Measurements from ENCODE around the gene GRN. TPM values are rescaled to one million over a fixed set of nuclear protein-coding genes. Genes with fewer than 3 reads are reported as not detected.

GRN gene
- total RNA-seq, 1 experiment from 2014 or later = 400 TPM

DNA sequence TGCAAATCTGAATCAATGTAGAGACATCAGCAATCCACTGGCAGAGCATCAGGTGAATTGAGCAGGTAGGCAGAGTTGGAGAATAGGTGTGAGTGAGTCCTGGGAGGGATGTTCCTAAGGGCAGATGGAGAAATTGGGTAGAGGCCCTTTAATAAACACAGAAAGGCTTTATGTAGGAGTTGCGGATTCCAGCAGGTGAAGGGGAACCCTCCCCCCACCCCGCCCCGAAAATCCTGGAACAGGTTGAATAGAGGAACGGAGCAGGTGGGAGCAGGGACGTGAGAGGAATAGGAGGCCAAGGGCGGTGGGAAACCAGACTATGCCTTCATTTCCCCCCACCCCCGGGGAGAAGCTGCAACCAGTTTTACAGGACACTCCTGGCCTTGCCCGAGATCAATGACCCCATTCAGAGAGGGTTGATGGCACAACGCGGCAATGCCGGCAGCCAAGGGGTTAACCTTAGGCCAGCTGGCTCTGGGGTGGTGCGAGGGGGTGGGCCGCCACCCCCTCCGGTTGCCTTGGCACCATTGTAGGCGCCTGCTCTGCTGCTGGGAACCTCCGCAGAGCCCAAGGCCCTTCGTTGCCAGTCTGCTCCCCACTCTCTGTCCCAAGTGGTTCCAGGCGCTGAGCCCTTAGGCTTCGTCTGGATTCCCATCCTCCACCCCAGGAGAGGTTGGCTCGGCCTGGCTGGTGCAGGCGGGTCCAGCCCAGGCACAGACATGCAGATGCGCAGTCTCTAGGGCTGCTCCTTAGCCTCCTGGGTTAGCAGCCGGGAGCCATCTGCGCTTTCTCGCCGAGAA is 37.5 kb upstream of the GRN start:
- Histone ChIP-seq H3K4me3 (ENCODE audit: low read length) (no peak overlapping the region), H3F3A (ENCODE audit: low read length, unreplicated experiment) (no peaks in the 10 kb centered on the region), H3K4me1 (ENCODE audit: insufficient read depth, low read length) (peaks cover 9% of the 10 kb centered on the region), H4K20me1 (ENCODE audit: low read length) (no peaks in the 10 kb centered on the region), H3K9ac (ENCODE audit: low read length) (no peak overlapping the region), H3K9me3 (ENCODE audit: low read length) (no peaks in the 10 kb centered on the region), H3K9me2 (replicated peaks; ENCODE audit: low read length) (no peaks in the 10 kb centered on the region), H3K4me2 (ENCODE audit: low read length) (no peak overlapping the region), H3K36me3 (ENCODE audit: low read depth, low read length) (no peaks in the 10 kb centered on the region), H2AFZ (ENCODE audit: low read length) (no peak overlapping the region), H3K27me3 (ENCODE audit: low read length) (no peaks in the 10 kb centered on the region), H3K27ac (ENCODE audit: low read length) (no peak overlapping the region), H3K79me2 (ENCODE audit: low read length) (no peaks in the 10 kb centered on the region)
- no peak for DNase-seq
- TF ChIP-seq EZH2phosphoT487 (IDR thresholded peaks at IDR 0.05; ENCODE audit: borderline replicate concordance, low read length) (no peak), EZH2 (IDR thresholded peaks at IDR 0.05; ENCODE audit: low read length, unreplicated experiment) (no peak)
- TF ChIP-seq, protein P1, sequence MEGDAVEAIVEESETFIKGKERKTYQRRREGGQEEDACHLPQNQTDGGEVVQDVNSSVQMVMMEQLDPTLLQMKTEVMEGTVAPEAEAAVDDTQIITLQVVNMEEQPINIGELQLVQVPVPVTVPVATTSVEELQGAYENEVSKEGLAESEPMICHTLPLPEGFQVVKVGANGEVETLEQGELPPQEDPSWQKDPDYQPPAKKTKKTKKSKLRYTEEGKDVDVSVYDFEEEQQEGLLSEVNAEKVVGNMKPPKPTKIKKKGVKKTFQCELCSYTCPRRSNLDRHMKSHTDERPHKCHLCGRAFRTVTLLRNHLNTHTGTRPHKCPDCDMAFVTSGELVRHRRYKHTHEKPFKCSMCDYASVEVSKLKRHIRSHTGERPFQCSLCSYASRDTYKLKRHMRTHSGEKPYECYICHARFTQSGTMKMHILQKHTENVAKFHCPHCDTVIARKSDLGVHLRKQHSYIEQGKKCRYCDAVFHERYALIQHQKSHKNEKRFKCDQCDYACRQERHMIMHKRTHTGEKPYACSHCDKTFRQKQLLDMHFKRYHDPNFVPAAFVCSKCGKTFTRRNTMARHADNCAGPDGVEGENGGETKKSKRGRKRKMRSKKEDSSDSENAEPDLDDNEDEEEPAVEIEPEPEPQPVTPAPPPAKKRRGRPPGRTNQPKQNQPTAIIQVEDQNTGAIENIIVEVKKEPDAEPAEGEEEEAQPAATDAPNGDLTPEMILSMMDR (conservative IDR thresholded peaks at IDR 0.05; ENCODE audit: low read depth, low read length) = no peak
- no TSS peak for BruUV-seq (replicated peaks)
- peak; percentile 47 for ATAC-seq
- intact Hi-C loops (cut with micrococcal nuclease) = loop anchor here (2.0 kb wide), 1 partner anchor 37 kb away; the partner anchor contains the start of gene GRN
- ChIA-PET POLR2A (ENCODE audit: unreplicated experiment) (no interaction called here), CTCF (interaction anchor here (0.6 kb wide), 1 partner anchor 58 kb away, joined by 3 read pairs; no protein-coding TSS in a partner anchor)

DNA sequence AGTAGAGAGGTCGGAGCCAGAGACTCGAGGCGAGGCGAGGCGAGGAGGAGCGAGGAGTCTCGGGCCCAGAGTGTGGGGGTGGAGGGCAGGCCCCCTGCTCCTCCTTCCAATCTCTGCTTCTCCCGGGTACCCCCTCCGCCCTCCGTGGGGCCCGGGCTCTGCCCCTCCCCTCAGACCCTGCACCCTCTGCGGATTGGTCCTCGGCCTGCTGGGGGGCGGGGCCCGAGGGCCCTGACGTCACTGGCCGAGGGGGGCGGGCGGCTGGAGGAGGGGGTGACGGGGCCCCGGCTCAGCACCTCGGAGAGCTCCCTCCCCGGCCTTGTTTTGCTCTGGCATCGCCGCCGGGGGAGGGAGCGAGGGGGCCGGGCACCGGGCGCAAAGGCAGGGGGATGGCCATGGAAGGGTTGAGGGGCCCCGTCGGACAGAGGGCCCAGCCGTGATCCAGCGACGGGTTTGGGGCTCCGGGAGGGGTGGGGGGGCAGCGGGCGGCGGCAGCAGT is 36.7 kb upstream of the GRN start, which contains the start of gene RUNDC3A:
TSS of gene RUNDC3A (plus strand) at position 282 of the 499 bp plus-strand sequence. CDS start 232 bp downstream, outside the sequence.
- no peak within 1 kb of the TSS for H3K4me3 ChIP-seq (ENCODE audit: low read length)
- ATAC-seq = peak; percentile 66
- peaks cover 9% of the 10 kb centered on the region for H3K4me1 ChIP-seq (ENCODE audit: insufficient read depth, low read length)
- H3K36me3 ChIP-seq (ENCODE audit: low read depth, low read length) = no peaks in the 10 kb centered on the region
- no peak for TF ChIP-seq EZH2phosphoT487 (IDR thresholded peaks at IDR 0.05; ENCODE audit: borderline replicate concordance, low read length)
- no peaks in the 10 kb centered on the region for H3K9me2 ChIP-seq (replicated peaks; ENCODE audit: low read length)
- H3K79me2 ChIP-seq (ENCODE audit: low read length) = no peaks in the 10 kb centered on the region
- H3K9me3 ChIP-seq (ENCODE audit: low read length) = no peaks in the 10 kb centered on the region
- peak within 1 kb of the TSS; percentile 74 for H3K4me2 ChIP-seq (ENCODE audit: low read length)
- intact Hi-C loops (cut with micrococcal nuclease) = loop anchor here (2.0 kb wide), 1 partner anchor 36 kb away; the partner anchor contains the start of gene GRN
- H2AFZ ChIP-seq (ENCODE audit: low read length) = no peak within 1 kb of the TSS
- H3K27me3 ChIP-seq (ENCODE audit: low read length) = no peaks in the 10 kb centered on the region
- H3K9ac ChIP-seq (ENCODE audit: low read length) = no peak within 1 kb of the TSS
- BruUV-seq (replicated peaks) = no TSS peak
- POLR2A ChIA-PET (ENCODE audit: unreplicated experiment) = no interaction called here
- no peaks in the 10 kb centered on the region for H3F3A ChIP-seq (ENCODE audit: low read length, unreplicated experiment)
- H4K20me1 ChIP-seq (ENCODE audit: low read length) = no peaks in the 10 kb centered on the region
- peak; percentile 58 for DNase-seq
- CTCF ChIA-PET = interaction anchor here (0.6 kb wide), 1 partner anchor 59 kb away, joined by 3 read pairs; no protein-coding TSS in a partner anchor
- no peak within 1 kb of the TSS for H3K27ac ChIP-seq (ENCODE audit: low read length)

DNA sequence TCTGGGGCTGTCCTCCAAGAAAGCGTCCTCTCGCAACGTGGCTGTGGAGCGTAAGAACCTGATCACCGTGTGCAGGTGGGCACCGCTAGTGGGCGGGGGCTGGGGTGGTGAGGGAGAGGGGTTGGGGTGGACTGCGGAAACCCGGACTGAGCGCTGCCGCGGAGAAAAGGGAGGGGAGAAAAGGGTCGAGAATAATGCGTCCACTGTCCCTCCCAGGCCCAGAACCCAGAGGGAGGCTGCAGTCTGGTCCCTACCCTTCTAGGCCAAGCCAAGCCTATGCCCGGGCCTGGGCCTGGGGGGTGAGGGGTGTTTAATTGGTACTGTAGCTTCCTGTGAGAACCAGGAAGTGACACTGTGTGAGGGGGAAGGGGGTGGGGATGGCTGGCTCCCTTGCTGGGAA is 36.2 kb upstream of the GRN start:
- Histone ChIP-seq H3K9me2 (replicated peaks; ENCODE audit: low read length) (no peaks in the 10 kb centered on the region), H3K4me2 (ENCODE audit: low read length) (peak overlapping the region; percentile 74; the same call in 1 of the 2 replicates), H3K4me1 (ENCODE audit: insufficient read depth, low read length) (peaks cover 9% of the 10 kb centered on the region), H3K27ac (ENCODE audit: low read length) (no peak overlapping the region), H3K27me3 (ENCODE audit: low read length) (no peaks in the 10 kb centered on the region), H2AFZ (ENCODE audit: low read length) (no peak overlapping the region), H3K4me3 (ENCODE audit: low read length) (no peak overlapping the region), H3K9me3 (ENCODE audit: low read length) (no peaks in the 10 kb centered on the region), H3K79me2 (ENCODE audit: low read length) (no peaks in the 10 kb centered on the region), H3K36me3 (ENCODE audit: low read depth, low read length) (no peaks in the 10 kb centered on the region), H4K20me1 (ENCODE audit: low read length) (no peaks in the 10 kb centered on the region), H3F3A (ENCODE audit: low read length, unreplicated experiment) (no peaks in the 10 kb centered on the region), H3K9ac (ENCODE audit: low read length) (no peak overlapping the region)
- BruUV-seq (replicated peaks) = no TSS peak
- ATAC-seq = peak; percentile 19; the same call in 1 of the 2 replicates
- no peak for DNase-seq
- ChIA-PET POLR2A (ENCODE audit: unreplicated experiment) (no interaction called here), CTCF (no interaction called here)
- no peak for TF ChIP-seq EZH2 (IDR thresholded peaks at IDR 0.05; ENCODE audit: low read length, unreplicated experiment)
- no peak for TF ChIP-seq EZH2phosphoT487 (IDR thresholded peaks at IDR 0.05; ENCODE audit: borderline replicate concordance, low read length)
- TF ChIP-seq, protein P1 (conservative IDR thresholded peaks at IDR 0.05; ENCODE audit: low read depth, low read length) = no peak
- intact Hi-C loops (cut with micrococcal nuclease) = loop anchor here (2.0 kb wide), 1 partner anchor 36 kb away; the partner anchor contains the start of gene GRN
